WTC11 (cell line): ENCODE data around the gene BCL2L1.

ENCODE experiments used
- AFF4 ChIP-seq: sonication (generic); formaldehyde crosslinking; IDR thresholded peaks from 2 replicates; pipeline ENCODE4 v1.8.1; 2023; ENCODE audit warnings: mild to moderate bottlenecking, missing genetic modification reagents, borderline replicate concordance
- ATF6 ChIP-seq: sonication (generic); formaldehyde crosslinking; IDR thresholded peaks from 2 replicates; pipeline ENCODE4 v1.8.1; 2023; ENCODE audit warnings: mild to moderate bottlenecking, missing genetic modification reagents
- CREB1 ChIP-seq: sonication (generic); formaldehyde crosslinking; IDR thresholded peaks from 2 replicates; pipeline ENCODE4 v1.8.0; 2023; ENCODE audit warnings: mild to moderate bottlenecking, missing genetic modification reagents
- ELF4 ChIP-seq: sonication (generic); formaldehyde crosslinking; IDR thresholded peaks from 2 replicates; pipeline ENCODE4 v1.8.1; 2022; ENCODE audit warnings: low read depth, mild to moderate bottlenecking, moderate library complexity, missing genetic modification reagents
- MAX ChIP-seq: sonication (generic); formaldehyde crosslinking; IDR thresholded peaks from 2 replicates; pipeline ENCODE4 v1.8.0; 2022; ENCODE audit warnings: mild to moderate bottlenecking, missing genetic modification reagents
- NFE2L1 ChIP-seq: sonication (generic); formaldehyde crosslinking; IDR thresholded peaks from 2 replicates; pipeline ENCODE4 v1.8.1; 2023; ENCODE audit warnings: missing genetic modification reagents
- NR3C1 ChIP-seq: sonication (generic); formaldehyde crosslinking; conservative IDR thresholded peaks from 2 replicates; pipeline ENCODE4 v1.8.1; 2023; ENCODE audit warnings: low read depth, mild to moderate bottlenecking, missing genetic modification reagents
- TCF7 ChIP-seq: sonication (generic); formaldehyde crosslinking; IDR thresholded peaks from 2 replicates; pipeline ENCODE4 v1.8.0; 2022; ENCODE audit warnings: mild to moderate bottlenecking, low read depth, missing genetic modification reagents, moderate library complexity
- ZNF423 ChIP-seq: fragments of 250-450 bp; sonication (Bioruptor Pico); IDR thresholded peaks from 2 replicates; pipeline ENCODE4 v2.1.2; 2022; ENCODE audit warnings: mild to moderate bottlenecking, moderate library complexity

- TF ChIP-seq ATF6 (no peak), ZNF423 (CRISPR knock-in tag) (no peak), CREB1 (no peak), NR3C1 (CRISPR knock-in tag) (no peak), MAX (CRISPR knock-in tag) (no peak), ELF4 (CRISPR knock-in tag) (no peak), AFF4 (no peak), TCF7 (CRISPR knock-in tag) (no peak), NFE2L1 (CRISPR knock-in tag) (no peak)
These were observed 3.6 kb downstream of the BCL2L1 start for GRCh38 chr20:31718952-31719643.
